GM18861 (cell line): ENCODE results near the gene SESN2.
"Not testable (repeated sequence)": the region's sequence is repeated elsewhere in the genome, so short reads cannot be mapped to it uniquely, and the experiment has no call there.

Experiments used
- ATAC-seq: cut with Tn5 transposase; IDR thresholded peaks from one replicate; pipeline ENCODE4 v1.9.1; 2021; ENCODE audit not compliant: unreplicated experiment

Gene SESN2

GRCh38 chr1:28326984-28327383, 67.7 kb downstream of the SESN2 start:
- no peak for ATAC-seq

GRCh38 chr1:28327431-28327830, 68.1 kb downstream of the SESN2 start:
- not testable (repeated sequence) for ATAC-seq

- ATAC-seq = no peak
Observed at GRCh38 chr1:28328228-28328648, 68.9 kb downstream of the SESN2 start.

- no peak for ATAC-seq
Observed at GRCh38 chr1:28329395-28330153, 70.3 kb downstream of the SESN2 start.
